GM12878 (cell line): Measurements from ENCODE around the gene TJP1. TPM values are rescaled to one million over a fixed set of nuclear protein-coding genes. Genes with fewer than 3 reads are reported as not detected.

Experiments used
- ATAC-seq: fragments of 200-7000 bp; cut with Tn5 transposase; 3 replicates; pipeline ENCODE4 v1.9.1; 2020; ENCODE audit warnings: mild to moderate bottlenecking, moderate library complexity
- BruUV-seq: library from RNA; stranded (reverse); fragments of 400-500 nt; replicated peaks from 2 replicates; lab custom pipeline; 2021; lab: Mats Ljungman, UMichigan
- CTCF ChIA-PET: fragments of 300-600 bp; sonication (Branson Sonifier 250); formaldehyde crosslinking; extraction: SDS; loops from one replicate; lab custom pipeline; 2021; ENCODE audit warnings: inconsistent platforms; lab: Yijun Ruan, JAX
- POLR2A ChIA-PET: fragments of 350-600 bp; formaldehyde crosslinking; extraction: SDS; loops from one replicate; lab custom pipeline; 2021; ENCODE audit warnings: inconsistent platforms; lab: Charles Lee
- RAD21 ChIA-PET: fragments of 300-600 bp; sonication (Branson Sonifier 250); formaldehyde crosslinking; loops from one replicate; lab custom pipeline; 2023; ENCODE audit warnings: antibody characterized with exemption; ENCODE audit not compliant: unreplicated experiment; lab: Charles Lee
- SMC1A ChIA-PET: fragments of 300-600 bp; sonication (Branson Sonifier 250); formaldehyde crosslinking; loops from one replicate; lab custom pipeline; 2023; ENCODE audit not compliant: unreplicated experiment, uncharacterized antibody; lab: Charles Lee
- DNase-seq: peaks from one replicate; pipeline ENCODE4 v3.0.0-alpha.2; 2011; ENCODE audit warnings: low read depth, low spot score
- FAIRE-seq: peaks from 3 replicates; lab custom pipeline; 2011; peaks lifted over from hg19 to GRCh38; lab: Jason Lieb, UNC
- H2AFZ ChIP-seq: 2 replicates; pipeline ENCODE4 v1.6.0; 2011; ENCODE audit warnings: low read depth, low read length, control low read depth; ENCODE audit not compliant: control insufficient read depth
- H3K27ac ChIP-seq: 2 replicates; pipeline ENCODE4 v1.5.1; 2011; ENCODE audit warnings: control low read depth; ENCODE audit not compliant: control insufficient read depth, insufficient read depth
- H3K27me3 ChIP-seq, 2 experiments: replicated peaks in 1 of 2; 2 replicates each; pipeline versions ENCODE4 v1.6.0 to v1.6.1; 2011; ENCODE audit warnings: low read length in 1 of 2; ENCODE audit not compliant: control insufficient read depth in 2 of 2, insufficient read depth in 2 of 2
- H3K36me3 ChIP-seq, 2 experiments: 2 replicates each; pipeline ENCODE4 v1.5.1; 2011; ENCODE audit warnings: low read length in 1 of 2; ENCODE audit not compliant: control insufficient read depth in 2 of 2, insufficient read depth in 2 of 2
- H3K4me1 ChIP-seq: 2 replicates; pipeline ENCODE4 v1.6.1; 2011; ENCODE audit warnings: mild to moderate bottlenecking, low read length, moderate library complexity, mixed read lengths; ENCODE audit not compliant: control insufficient read depth, insufficient read depth
- H3K4me2 ChIP-seq: 2 replicates; pipeline ENCODE4 v1.6.0; 2011; ENCODE audit warnings: control low read depth; ENCODE audit not compliant: control insufficient read depth, insufficient read depth
- H3K4me3 ChIP-seq: fragments of 200-600 bp; sonication (generic); 2 replicates; pipeline ENCODE4 v1.5.1; 2016
- H3K79me2 ChIP-seq: 2 replicates; pipeline ENCODE4 v1.6.0; 2011; ENCODE audit warnings: low read length; ENCODE audit not compliant: control insufficient read depth, insufficient read depth
- H3K9ac ChIP-seq: 2 replicates; pipeline ENCODE4 v1.8.0; 2011; ENCODE audit warnings: low read length, control low read depth, mixed read lengths; ENCODE audit not compliant: control insufficient read depth, insufficient read depth
- H3K9me3 ChIP-seq: replicated peaks from 3 replicates; pipeline ENCODE4 v1.5.1; 2011; ENCODE audit warnings: mild to moderate bottlenecking, low read length; ENCODE audit not compliant: control insufficient read depth, insufficient read depth
- H4K20me1 ChIP-seq: 2 replicates; pipeline ENCODE4 v1.6.0; 2011; ENCODE audit not compliant: control insufficient read depth, insufficient read depth
- HDGF ChIP-seq: fragments of 450-650 bp; IDR thresholded peaks from 2 replicates; pipeline ENCODE4 v1.6.1; 2016; ENCODE audit warnings: antibody characterized with exemption
- IRF4 ChIP-seq: IDR thresholded peaks from 2 replicates; pipeline ENCODE4 v1.6.1; 2011; ENCODE audit warnings: low read depth, low read length
- PAX5 ChIP-seq: IDR thresholded peaks from 2 replicates; pipeline ENCODE4 v1.6.1; 2011; ENCODE audit warnings: low read depth, low read length, borderline replicate concordance
- POLR2AphosphoS2 ChIP-seq: IDR thresholded peaks from 2 replicates; pipeline ENCODE4 v1.6.1; 2011; ENCODE audit warnings: low read depth, mild to moderate bottlenecking, low read length, improper control_type of control experiment, moderate library complexity
- PRDM15 ChIP-seq: fragments of 450-650 bp; formaldehyde crosslinking; IDR thresholded peaks from 2 replicates; pipeline ENCODE4 v1.4.0; 2020; ENCODE audit warnings: mild to moderate bottlenecking, moderate library complexity
- RUNX3 ChIP-seq: IDR thresholded peaks from 2 replicates; pipeline ENCODE4 v1.6.1; 2012; ENCODE audit warnings: low read length, inconsistent platforms
- TARDBP ChIP-seq: IDR thresholded peaks from 2 replicates; pipeline ENCODE4 v1.6.1; 2016; ENCODE audit warnings: borderline replicate concordance
- ZNF207 ChIP-seq: fragments of 450-650 bp; IDR thresholded peaks from 2 replicates; pipeline ENCODE4 v1.6.1; 2014; ENCODE audit warnings: antibody characterized with exemption, mild to moderate bottlenecking, borderline replicate concordance
- WGBS: methylation state at CpG from one replicate; pipeline ENCODE4 v1.1.6; 2016; ENCODE audit warnings: low lambda C conversion rate; ENCODE audit not compliant: insufficient replicate concordance, insufficient coverage; ENCODE audit errors: missing lambda C conversion rate; 5-methylcytosine and 5-hydroxymethylcytosine counted together
- in situ Hi-C: fragments of 300-500 bp; cut with MboI; formaldehyde crosslinking; loops from 9 replicates; pipeline ENCODE4 v1.14.3; 2018; ENCODE audit warnings: mixed read lengths
- intact Hi-C: fragments of 100-400 bp; cut with micrococcal nuclease; formaldehyde crosslinking; loops from one replicate; pipeline ENCODE4 v1.14.2; 2022; ENCODE audit not compliant: unreplicated experiment
- polyA plus RNA-seq, 11 experiments: library from polyadenylated mRNA; depleted of rRNA in 4 of 11; unstranded in 6 of 11; stranded (reverse) in 5 of 11; fragments of >200 nt; fragmentation: Nextera tagmentation in 4 of 11; fragmentation: Illumina TruSeq in 1 of 11; extraction: Ambion mirVana in 4 of 11; extraction: Trizol in 1 of 11; gene quantifications; 1 replicate in 1 of 11; 2 replicates in 10 of 11; pipeline versions ENCODE4 v1.2.1 to v1.2.3, GENCODE V29; 2011 to 2016; ENCODE audit warnings: inconsistent platforms in 2 of 11, missing spikeins in 2 of 11, low read depth in 1 of 11
- total RNA-seq, 4 experiments: library from RNA; depleted of rRNA in 3 of 4; stranded (reverse); fragments of >200 nt in 3 of 4; fragmentation: Illumina TruSeq in 1 of 4; extraction: Trizol in 1 of 4; gene quantifications; 2 replicates each; pipeline versions ENCODE4 v1.2.1 to v1.2.3, GENCODE V29; 2013 to 2021
- TF ChIP-seq, protein P1 (sequence below): IDR thresholded peaks from 2 replicates; pipeline ENCODE4 v1.6.1; 2012; ENCODE audit warnings: improper control_type of control experiment, low read depth, low read length; ENCODE audit not compliant: insufficient replicate concordance

TJP1 gene
- total and polyA plus RNA-seq, 10 of the 15 experiments (the other 5 are each of a cell fraction or from before 2014, with no cell fraction given) = 0.01 to 0.49 (median 0.08) TPM; not detected in 7

GRCh38 chr15:29840054-29840453 is 17.8 kb upstream of the TJP1 start:
- no peak overlapping the region for H3K27ac ChIP-seq
- H4K20me1 ChIP-seq = no peaks in the 10 kb centered on the region
- no peak overlapping the region for H3K4me2 ChIP-seq
- SMC1A ChIA-PET = no interaction called here
- no peaks in the 10 kb centered on the region for H3K9me3 ChIP-seq
- H3K4me1 ChIP-seq = no peaks in the 10 kb centered on the region
- CTCF ChIA-PET = no interaction called here
- no peak for ATAC-seq
- H2AFZ ChIP-seq = no peak overlapping the region
- DNase-seq = no peak
- RAD21 ChIA-PET = no interaction called here
- TF ChIP-seq ZNF207 (no peak), TARDBP (no peak), POLR2AphosphoS2 (no peak), IRF4 (no peak), PAX5 (no peak)
- H3K4me3 ChIP-seq = no peak overlapping the region
- intact Hi-C loops (no loop called here), in situ Hi-C loops (no loop called here)
- no peaks in the 10 kb centered on the region for H3K27me3 ChIP-seq
- no peaks in the 10 kb centered on the region for H3K79me2 ChIP-seq
- no peaks in the 10 kb centered on the region for H3K36me3 ChIP-seq
- WGBS = 67% methylated on average over 3 of the region's 3 CpGs
- POLR2A ChIA-PET = no interaction called here
- no peak for FAIRE-seq
- no peak overlapping the region for H3K9ac ChIP-seq
- BruUV-seq = no TSS peak

DNA sequence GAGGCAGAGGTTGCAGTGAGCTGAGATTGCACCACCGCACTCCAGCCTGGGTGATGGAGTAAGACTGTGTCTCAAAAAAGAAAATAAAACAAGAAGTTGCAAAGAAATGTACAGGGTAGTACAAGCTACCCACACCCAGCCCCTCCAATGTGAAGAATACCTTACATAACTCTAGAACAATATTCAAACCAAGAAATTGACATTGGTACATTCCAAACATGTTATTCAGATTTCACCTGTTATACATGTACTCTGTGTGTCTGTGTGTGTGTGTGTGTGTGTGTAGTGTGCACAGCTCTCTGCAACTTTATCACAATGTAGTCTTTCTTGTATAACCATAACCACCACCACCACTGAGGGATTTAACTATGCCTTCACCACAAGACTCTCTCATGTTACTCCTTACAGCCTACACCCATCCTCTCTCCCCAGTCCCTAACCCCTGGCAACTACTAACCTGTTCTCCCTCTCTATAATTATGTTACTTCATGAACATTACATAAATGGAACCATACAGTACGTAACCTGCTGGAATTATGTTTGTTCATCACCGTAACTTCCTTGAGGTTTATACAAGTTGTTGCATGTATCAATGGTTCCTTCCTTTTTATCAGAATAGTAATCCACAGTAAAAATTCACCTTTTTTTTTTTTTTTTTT is 16.2 kb upstream of the TJP1 start:
- WGBS = 51% methylated on average over 3 of the region's 3 CpGs
- H3K9me3 ChIP-seq = no peaks in the 10 kb centered on the region
- ChIA-PET POLR2A (interaction anchor here (0.6 kb wide), 1 partner anchor 1951 kb away, joined by 3 read pairs; no protein-coding TSS in a partner anchor), SMC1A (no interaction called here), CTCF (no interaction called here), RAD21 (no interaction called here)
- ATAC-seq = no peak
- no peaks in the 10 kb centered on the region for H3K36me3 ChIP-seq
- BruUV-seq = no TSS peak
- intact Hi-C loops (no loop called here), in situ Hi-C loops (no loop called here)
- H3K4me1 ChIP-seq = no peaks in the 10 kb centered on the region
- no peak overlapping the region for H3K27ac ChIP-seq
- no peak overlapping the region for H2AFZ ChIP-seq
- no peaks in the 10 kb centered on the region for H3K27me3 ChIP-seq
- DNase-seq = no peak
- no peak overlapping the region for H3K9ac ChIP-seq
- no peak overlapping the region for H3K4me3 ChIP-seq
- H3K4me2 ChIP-seq = no peak overlapping the region
- no peaks in the 10 kb centered on the region for H3K79me2 ChIP-seq
- no peaks in the 10 kb centered on the region for H4K20me1 ChIP-seq
- no peak for FAIRE-seq
- no peak for TF ChIP-seq HDGF
- TF ChIP-seq PRDM15 (CRISPR knock-in tag) = no peak
- no peak for TF ChIP-seq RUNX3
- TF ChIP-seq, protein P1, sequence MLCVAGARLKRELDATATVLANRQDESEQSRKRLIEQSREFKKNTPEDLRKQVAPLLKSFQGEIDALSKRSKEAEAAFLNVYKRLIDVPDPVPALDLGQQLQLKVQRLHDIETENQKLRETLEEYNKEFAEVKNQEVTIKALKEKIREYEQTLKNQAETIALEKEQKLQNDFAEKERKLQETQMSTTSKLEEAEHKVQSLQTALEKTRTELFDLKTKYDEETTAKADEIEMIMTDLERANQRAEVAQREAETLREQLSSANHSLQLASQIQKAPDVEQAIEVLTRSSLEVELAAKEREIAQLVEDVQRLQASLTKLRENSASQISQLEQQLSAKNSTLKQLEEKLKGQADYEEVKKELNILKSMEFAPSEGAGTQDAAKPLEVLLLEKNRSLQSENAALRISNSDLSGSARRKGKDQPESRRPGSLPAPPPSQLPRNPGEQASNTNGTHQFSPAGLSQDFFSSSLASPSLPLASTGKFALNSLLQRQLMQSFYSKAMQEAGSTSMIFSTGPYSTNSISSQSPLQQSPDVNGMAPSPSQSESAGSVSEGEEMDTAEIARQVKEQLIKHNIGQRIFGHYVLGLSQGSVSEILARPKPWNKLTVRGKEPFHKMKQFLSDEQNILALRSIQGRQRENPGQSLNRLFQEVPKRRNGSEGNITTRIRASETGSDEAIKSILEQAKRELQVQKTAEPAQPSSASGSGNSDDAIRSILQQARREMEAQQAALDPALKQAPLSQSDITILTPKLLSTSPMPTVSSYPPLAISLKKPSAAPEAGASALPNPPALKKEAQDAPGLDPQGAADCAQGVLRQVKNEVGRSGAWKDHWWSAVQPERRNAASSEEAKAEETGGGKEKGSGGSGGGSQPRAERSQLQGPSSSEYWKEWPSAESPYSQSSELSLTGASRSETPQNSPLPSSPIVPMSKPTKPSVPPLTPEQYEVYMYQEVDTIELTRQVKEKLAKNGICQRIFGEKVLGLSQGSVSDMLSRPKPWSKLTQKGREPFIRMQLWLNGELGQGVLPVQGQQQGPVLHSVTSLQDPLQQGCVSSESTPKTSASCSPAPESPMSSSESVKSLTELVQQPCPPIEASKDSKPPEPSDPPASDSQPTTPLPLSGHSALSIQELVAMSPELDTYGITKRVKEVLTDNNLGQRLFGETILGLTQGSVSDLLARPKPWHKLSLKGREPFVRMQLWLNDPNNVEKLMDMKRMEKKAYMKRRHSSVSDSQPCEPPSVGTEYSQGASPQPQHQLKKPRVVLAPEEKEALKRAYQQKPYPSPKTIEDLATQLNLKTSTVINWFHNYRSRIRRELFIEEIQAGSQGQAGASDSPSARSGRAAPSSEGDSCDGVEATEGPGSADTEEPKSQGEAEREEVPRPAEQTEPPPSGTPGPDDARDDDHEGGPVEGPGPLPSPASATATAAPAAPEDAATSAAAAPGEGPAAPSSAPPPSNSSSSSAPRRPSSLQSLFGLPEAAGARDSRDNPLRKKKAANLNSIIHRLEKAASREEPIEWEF = no peak
